ENCODE measurements around the gene SAMD4B. TPM values are rescaled to one million over a fixed set of nuclear protein-coding genes. Genes with fewer than 3 reads are reported as not detected.

SAMD4B gene
- total and polyA plus RNA-seq, 9 of the 15 experiments (the other 6 are each of a cell fraction or from before 2014, with no cell fraction given) = 3.4 to 90.5 (median 38.0) TPM

- no peak for TF ChIP-seq GTF3C2 (IDR thresholded peaks at IDR 0.05; ENCODE audit: borderline replicate concordance, extremely low read depth, insufficient read length)
- TF ChIP-seq ZNF124 (CRISPR knock-in tag; IDR thresholded peaks at IDR 0.05) = no peak
- TF ChIP-seq KLF13 (tag; IDR thresholded peaks at IDR 0.05; ENCODE audit: borderline replicate concordance, low read depth) = no peak
- no peak for TF ChIP-seq KAT2B (IDR thresholded peaks at IDR 0.05; ENCODE audit: low read depth, low read length)
- TF ChIP-seq HEY1 (CRISPR knock-in tag; IDR thresholded peaks at IDR 0.05; ENCODE audit: borderline replicate concordance) = no peak
- TF ChIP-seq CEBPB (tag; IDR thresholded peaks at IDR 0.05) = 0 out of 2 replicates have a peak, but pooled peaks have one; percentile 22
- TF ChIP-seq HMGN3 (IDR thresholded peaks at IDR 0.05; ENCODE audit: borderline replicate concordance, extremely low read depth, insufficient read length, low read depth, low read length) = no peak
- no peak for TF ChIP-seq ZC3H11A (IDR thresholded peaks at IDR 0.05; ENCODE audit: low read depth, low read length)
- no peak for TF ChIP-seq SMARCB1 (IDR thresholded peaks at IDR 0.05; ENCODE audit: insufficient read length, low read depth)
- TF ChIP-seq MYC (IDR thresholded peaks at IDR 0.05; ENCODE audit: low read depth, low read length) = peak; percentile 49; the same call in 1 of the 2 replicates
- TF ChIP-seq MYC (CRISPR knock-in tag; IDR thresholded peaks at IDR 0.05; ENCODE audit: borderline replicate concordance, low read depth) = no peak
- TF ChIP-seq ZNF408 (CRISPR knock-in tag; IDR thresholded peaks at IDR 0.05; ENCODE audit: low read depth) = no peak
- no peak for TF ChIP-seq PTTG1 (tag; IDR thresholded peaks at IDR 0.05; ENCODE audit: low read depth)
- TF ChIP-seq ZNF780A (CRISPR knock-in tag; IDR thresholded peaks at IDR 0.05) = no peak
- no peak; the same call in 1 of the 2 replicates for TF ChIP-seq THRB (CRISPR knock-in tag; conservative IDR thresholded peaks at IDR 0.05)
- TF ChIP-seq TSHZ1 (CRISPR knock-in tag; IDR thresholded peaks at IDR 0.05) = no peak
- no peak for TF ChIP-seq ETV1 (tag; conservative IDR thresholded peaks at IDR 0.05; ENCODE audit: low read depth)
- no peak for TF ChIP-seq GTF2A2 (tag; IDR thresholded peaks at IDR 0.05)
- no peak for TF ChIP-seq TEAD2 (tag; IDR thresholded peaks at IDR 0.05)
- TF ChIP-seq EZH2 (IDR thresholded peaks at IDR 0.05; ENCODE audit: borderline replicate concordance, low read depth, low read length) = no peak
- no peak for TF ChIP-seq ZNF354B (CRISPR knock-in tag; IDR thresholded peaks at IDR 0.05)
These were observed 39.8 kb downstream of the SAMD4B start (continued) for GRCh38 chr19:39381910-39382611.

Data from K562 (cell line).